GM19351 (cell line): Measurements from ENCODE around the gene OVOL2.

Experiments
- ATAC-seq: cut with Tn5 transposase; IDR thresholded peaks from one replicate; pipeline ENCODE4 v1.9.1; 2021; ENCODE audit warnings: mild to moderate bottlenecking, moderate library complexity; ENCODE audit not compliant: unreplicated experiment

The OVOL2 gene

DNA sequence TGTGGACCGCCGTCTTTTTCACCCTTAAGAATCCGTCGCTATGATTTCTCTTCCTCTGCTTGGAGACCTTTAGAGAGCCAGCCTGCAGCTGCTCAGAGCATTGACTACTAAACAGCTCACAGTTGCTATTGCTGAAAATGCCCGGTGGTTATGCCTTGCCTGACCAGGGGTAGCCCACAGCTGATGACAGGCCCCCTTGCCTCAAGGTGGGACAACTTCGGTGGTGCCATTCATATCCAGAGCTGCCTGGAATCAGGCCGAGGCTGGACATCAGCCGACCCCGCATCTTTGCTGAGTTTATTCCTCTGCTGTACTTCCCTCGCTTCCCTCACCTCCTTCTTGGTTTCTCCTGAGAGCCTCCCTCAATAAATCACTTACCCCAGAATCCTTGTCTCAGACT, 39.6 kb downstream of the OVOL2 start:
- no peak for ATAC-seq

GRCh38 chr20:18016772-18017171, 40.9 kb downstream of the OVOL2 start:
- no peak for ATAC-seq

DNA sequence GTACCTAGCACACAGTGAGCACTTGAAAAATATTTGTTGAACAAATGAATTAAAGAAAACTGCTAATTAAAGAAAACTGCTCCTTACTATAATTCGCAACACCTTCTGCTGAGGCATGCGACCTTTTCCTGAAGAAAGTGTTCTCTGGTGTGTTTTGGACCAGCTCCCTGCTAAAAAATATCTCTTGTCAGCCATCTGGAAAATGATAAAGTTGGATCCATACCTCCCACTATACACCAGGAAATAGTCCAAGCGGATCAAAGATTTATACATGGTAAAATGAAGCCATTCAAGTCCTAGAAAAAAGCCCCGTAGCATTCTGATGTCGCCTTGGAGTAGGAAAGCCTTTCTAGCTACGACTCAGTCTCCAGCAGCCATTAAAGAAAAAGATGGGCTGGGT, 43.3 kb downstream of the OVOL2 start:
- no peak for ATAC-seq

DNA sequence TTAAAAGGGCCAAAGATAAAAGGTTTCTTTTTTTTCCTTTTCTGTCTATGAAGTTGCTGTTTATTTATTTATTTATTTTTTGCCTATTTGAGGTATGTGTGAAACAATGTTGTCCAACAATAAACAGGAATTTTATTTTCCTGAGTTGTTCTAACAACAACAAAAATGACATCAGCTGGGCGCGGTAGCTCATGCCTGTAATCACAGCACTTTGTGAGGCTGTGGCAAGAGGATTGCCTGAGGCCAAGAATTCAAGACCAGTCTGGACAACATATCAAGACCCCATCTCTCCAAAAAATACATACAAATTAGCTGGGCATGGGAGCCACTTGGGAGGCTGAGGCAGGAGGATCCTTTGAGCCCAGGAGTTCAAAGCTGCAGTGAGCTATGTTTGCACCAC, 44.8 kb downstream of the OVOL2 start:
- ATAC-seq, result no peak

GRCh38 chr20:18011951-18012645, 45.6 kb downstream of the OVOL2 start:
- ATAC-seq, result no peak

DNA sequence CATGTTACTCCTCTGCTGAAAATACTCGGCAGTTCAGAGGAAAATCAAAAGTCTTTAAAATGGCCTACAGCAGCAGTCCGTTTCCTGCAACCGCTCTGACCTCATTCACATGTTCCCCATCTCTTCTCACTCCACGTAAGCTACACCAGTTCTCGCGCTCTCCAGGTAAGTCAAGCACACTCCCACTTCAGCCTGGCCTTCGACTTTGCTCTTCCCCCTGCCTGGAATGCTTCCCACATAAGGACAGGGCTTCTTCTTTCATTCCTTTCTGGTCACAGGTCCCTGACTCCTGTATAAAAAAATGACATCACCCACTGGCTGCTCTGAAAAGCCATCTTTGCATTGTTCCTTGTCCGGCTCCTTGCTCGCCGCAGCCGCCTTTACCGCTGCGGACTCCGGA, 46.2 kb downstream of the OVOL2 start:
- ATAC-seq, result no peak

DNA sequence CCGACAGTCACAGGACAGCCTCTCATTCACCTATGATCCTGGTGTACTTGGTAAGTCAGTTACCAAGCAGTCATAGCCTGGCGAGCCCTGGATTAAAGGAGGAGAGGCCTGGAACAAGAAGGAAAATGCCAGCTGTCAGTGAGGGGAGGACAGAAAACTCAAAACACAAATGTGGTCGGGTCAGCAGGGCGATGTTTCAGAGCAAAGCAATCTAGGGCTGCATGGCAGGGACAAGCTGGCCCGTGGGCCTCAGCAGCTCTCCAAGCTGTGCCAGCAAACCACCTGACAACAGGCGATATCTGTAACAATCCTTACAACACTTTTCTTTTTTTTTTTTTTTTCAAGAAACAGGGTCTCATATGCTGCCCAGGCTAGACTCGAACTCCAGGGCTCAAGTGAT, 48.6 kb downstream of the OVOL2 start:
- ATAC-seq, result no peak

- ATAC-seq, result no peak
These were observed 50.0 kb downstream of the OVOL2 start for GRCh38 chr20:18007534-18008292.

DNA sequence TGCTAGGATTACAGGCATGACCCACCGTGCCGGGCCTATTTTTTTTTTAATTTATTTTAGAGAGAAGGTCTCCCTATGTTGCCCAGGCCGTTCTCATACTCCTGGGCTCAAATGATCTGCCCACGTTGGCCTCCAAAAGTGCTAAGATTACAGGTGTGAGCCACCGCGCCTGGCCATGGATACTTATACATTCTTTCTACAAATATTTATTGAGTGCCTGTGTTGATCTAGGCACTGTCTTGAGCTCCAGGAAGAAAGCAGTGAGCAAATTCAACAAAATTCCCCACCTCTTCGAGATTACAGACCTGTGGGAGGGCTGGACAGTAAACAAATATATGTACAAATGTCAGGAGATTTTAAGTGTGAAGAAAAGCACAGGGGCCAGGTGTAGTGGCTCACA, 51.0 kb downstream of the OVOL2 start:
- ATAC-seq, result no peak

- ATAC-seq, result no peak
These were observed 51.7 kb downstream of the OVOL2 start for GRCh38 chr20:18005990-18006364.

- peak; percentile 91 for ATAC-seq
These were observed 52.3 kb downstream of the OVOL2 start for GRCh38 chr20:18005170-18005989.

- ATAC-seq, result no peak
These were observed 53.2 kb downstream of the OVOL2 start for GRCh38 chr20:18004384-18005031.

- peak; percentile 41 for ATAC-seq
These were observed 53.8 kb downstream of the OVOL2 start for GRCh38 chr20:18003897-18004296.

DNA sequence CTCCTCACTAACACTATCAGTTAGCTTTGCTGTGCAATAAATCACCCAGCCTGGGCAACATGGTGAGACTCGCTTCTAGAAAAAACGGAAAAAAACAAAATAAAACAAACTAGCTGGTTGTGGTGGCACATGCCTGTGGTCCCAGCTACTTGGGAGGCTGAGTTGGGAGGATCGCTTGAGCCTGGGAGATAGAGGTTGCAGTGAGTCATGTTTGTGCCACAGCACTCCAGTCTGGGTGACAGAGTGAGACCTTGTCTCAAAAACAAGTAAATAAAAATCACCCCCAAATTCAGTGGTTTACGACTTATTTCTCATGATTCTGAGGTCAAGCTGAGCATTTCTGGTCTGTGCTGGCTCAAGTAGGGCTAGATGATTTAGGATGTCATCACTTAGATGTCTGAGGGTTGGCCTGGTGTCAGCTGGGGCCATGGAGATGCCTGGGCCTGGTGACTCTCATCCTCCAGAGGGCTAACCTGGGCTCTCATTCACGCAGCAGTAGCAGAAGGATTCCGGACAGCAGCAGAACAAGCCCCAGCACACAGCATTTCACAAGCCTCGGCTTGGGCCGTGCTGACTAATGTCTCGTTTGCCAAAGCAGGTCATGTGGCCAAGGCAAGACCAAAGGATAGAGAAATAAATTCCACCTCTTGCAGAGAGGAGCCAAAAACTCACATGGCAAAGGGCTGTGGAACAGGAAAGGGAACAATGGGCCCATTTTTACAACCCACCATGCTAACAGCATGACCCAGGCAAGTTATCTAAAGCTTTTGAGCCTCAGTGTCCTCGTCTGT, 56.4 kb downstream of the OVOL2 start:
- ATAC-seq, result no peak

DNA sequence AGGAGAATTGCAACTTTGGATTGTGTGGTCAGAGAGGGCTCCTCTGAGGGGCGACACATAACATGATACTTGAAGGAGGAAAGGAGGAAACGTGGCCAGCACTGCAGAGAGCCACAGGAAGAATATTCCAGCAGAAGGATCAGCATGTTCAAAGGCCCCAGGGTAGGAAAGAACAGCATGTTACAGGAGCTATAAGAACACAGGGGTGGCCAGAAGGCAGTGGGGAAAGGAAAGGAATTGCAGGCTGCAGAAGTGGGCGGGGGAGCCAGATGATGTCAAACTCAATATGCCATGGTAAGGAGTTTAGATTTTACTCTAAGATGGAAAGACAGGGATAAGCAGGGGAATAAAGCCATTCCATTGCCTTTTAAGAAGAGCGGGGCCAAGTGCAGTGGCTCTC, 58.1 kb downstream of the OVOL2 start:
- no peak for ATAC-seq

- peak; percentile 59 for ATAC-seq
These were observed 59.3 kb downstream of the OVOL2 start for GRCh38 chr20:17998446-17998845.

DNA sequence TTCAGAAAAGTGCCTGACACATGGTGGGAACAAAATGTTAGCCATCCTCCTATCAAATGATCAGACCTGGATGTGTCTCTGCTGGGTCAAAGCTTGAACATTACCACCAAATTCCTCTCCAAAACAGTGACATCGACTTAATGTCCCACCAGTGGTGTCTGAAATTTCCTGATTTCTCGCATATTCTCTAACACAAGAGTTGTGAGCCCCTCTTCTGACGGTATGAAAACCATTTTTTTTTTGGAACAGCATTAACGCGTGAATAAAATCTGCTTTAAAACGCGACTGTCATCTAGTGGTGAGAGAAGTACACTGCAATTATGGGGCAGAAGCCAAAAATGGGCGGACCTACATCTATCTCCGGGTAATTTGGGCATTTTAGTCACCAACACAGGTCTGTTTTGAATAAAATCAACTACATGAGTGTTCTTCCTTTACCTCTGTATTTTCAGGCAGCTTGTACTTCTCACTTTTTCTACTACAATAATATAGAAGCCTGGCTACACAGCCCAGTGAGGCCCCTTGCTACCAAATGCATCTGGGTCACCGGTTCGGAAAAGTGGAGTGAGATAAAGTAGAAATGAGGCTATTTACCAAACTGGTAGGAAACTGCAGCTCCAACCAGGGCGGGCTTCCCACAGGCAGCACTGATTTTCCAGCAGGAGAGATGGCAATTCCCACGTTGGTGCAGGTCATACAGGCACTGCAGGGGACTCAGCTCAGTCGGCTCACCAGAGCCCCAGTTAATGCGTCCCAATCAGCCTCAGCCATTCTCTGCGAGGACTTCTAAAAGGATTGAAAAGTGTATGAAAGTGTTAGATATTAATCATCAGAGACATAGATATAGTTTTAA, 61.5 kb downstream of the OVOL2 start:
- no peak for ATAC-seq

DNA sequence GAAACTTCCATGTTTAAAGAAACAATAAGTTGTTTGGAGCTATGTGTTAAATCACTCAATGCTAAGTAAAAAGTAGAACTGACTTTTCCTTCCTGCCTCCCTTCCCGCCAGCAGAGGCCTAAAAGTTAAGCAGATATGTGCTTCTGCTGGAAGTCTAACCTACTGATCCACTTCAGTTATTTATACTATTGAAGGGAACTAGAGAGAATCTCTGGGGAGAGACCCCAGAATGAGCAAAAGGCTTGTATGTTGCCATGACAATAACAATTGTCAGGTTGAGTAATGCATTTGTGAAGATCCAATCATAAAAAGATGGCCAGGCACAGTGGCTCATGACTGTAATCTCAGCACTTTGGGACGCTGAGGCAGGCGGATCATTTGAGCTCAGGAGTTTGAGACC, 64.2 kb downstream of the OVOL2 start:
- ATAC-seq, result no peak

GRCh38 chr20:17992847-17993513, 64.7 kb downstream of the OVOL2 start:
- ATAC-seq, result peak; percentile 4
